HEK293 (cell line): Measurements from ENCODE around the gene HIVEP2.

Experiments
- CTCF ChIA-PET: fragments of 350-600 bp; formaldehyde crosslinking; extraction: SDS; loops from one replicate; lab custom pipeline; 2021; ENCODE audit warnings: antibody characterized with exemption; lab: Yijun Ruan, JAX
- POLR2A ChIA-PET: fragments of 300-600 bp; formaldehyde crosslinking; extraction: SDS; loops from one replicate; lab custom pipeline; 2020; ENCODE audit warnings: antibody characterized with exemption, inconsistent platforms; lab: Yijun Ruan, JAX
- H3K27ac ChIP-seq: fragments of 200-500 bp; sonication (Bioruptor generic); 2 replicates; pipeline ENCODE4 v1.5.1; 2014; ENCODE audit warnings: low read depth, low read length, control low read depth, inconsistent platforms; ENCODE audit errors: extremely low read depth
- H3K36me3 ChIP-seq, 2 experiments: fragments of 200-500 bp in 1 of 2; sonication (Bioruptor generic) in 1 of 2; 1 replicate in 1 of 2; 2 replicates in 1 of 2; pipeline ENCODE4 v1.5.1; 2014 to 2017; ENCODE audit warnings: inconsistent platforms in 2 of 2, low read length in 2 of 2; ENCODE audit not compliant: control insufficient read depth in 2 of 2, insufficient read depth in 1 of 2
- H3K4me1 ChIP-seq: fragments of 200-500 bp; sonication (Bioruptor generic); 2 replicates; pipeline ENCODE4 v1.5.1; 2014; ENCODE audit warnings: mild to moderate bottlenecking, low read length, inconsistent platforms; ENCODE audit not compliant: control insufficient read depth, insufficient read depth
- H3K4me3 ChIP-seq: 2 replicates; pipeline ENCODE4 v1.5.1; 2011; ENCODE audit warnings: low read depth, mild to moderate bottlenecking, control low read depth, low read length, moderate library complexity
- H3K9me3 ChIP-seq: fragments of 200-500 bp; sonication (Bioruptor generic); 2 replicates; pipeline ENCODE4 v1.5.1; 2014; ENCODE audit warnings: low read depth, low read length, inconsistent platforms; ENCODE audit not compliant: control insufficient read depth, insufficient read depth
- HOXD13 ChIP-seq: sonication (generic); formaldehyde crosslinking; IDR thresholded peaks from 2 replicates; pipeline ENCODE4 v1.8.0; 2022; ENCODE audit warnings: missing genetic modification reagents, borderline replicate concordance
- KLF16 ChIP-seq: fragments of 450-650 bp; formaldehyde crosslinking; IDR thresholded peaks from 2 replicates; pipeline ENCODE4 v1.5.1; 2017; ENCODE audit warnings: missing biosample characterization, missing genetic modification characterization
- KLF9 ChIP-seq: fragments of 450-650 bp; formaldehyde crosslinking; IDR thresholded peaks from 2 replicates; pipeline ENCODE4 v1.5.1; 2016; ENCODE audit warnings: missing biosample characterization, missing genetic modification characterization, low read depth
- YY2 ChIP-seq: fragments of 450-650 bp; formaldehyde crosslinking; IDR thresholded peaks from 2 replicates; pipeline ENCODE4 v1.5.1; 2016; ENCODE audit warnings: missing biosample characterization, missing genetic modification characterization
- ZBTB20 ChIP-seq: fragments of 450-650 bp; formaldehyde crosslinking; IDR thresholded peaks from 2 replicates; pipeline ENCODE4 v1.5.1; 2016; ENCODE audit warnings: missing biosample characterization, missing genetic modification characterization
- ZNF155 ChIP-seq: fragments of 450-650 bp; formaldehyde crosslinking; IDR thresholded peaks from 2 replicates; pipeline ENCODE4 v1.5.1; 2016; ENCODE audit warnings: missing biosample characterization, missing genetic modification characterization
- ZNF184 ChIP-seq: fragments of 450-650 bp; IDR thresholded peaks from 2 replicates; pipeline ENCODE4 v1.5.1; 2018; ENCODE audit warnings: missing biosample characterization, mild to moderate bottlenecking, missing genetic modification characterization
- ZNF274 ChIP-seq, 2 experiments: fragments of 200-500 bp in 1 of 2; fragments of 450-650 bp in 1 of 2; sonication (Bioruptor generic) in 1 of 2; formaldehyde crosslinking in 1 of 2; IDR thresholded peaks; 2 replicates each; pipeline versions ENCODE4 v1.5.1 to v1.6.1; 2014 to 2016; ENCODE audit warnings: borderline replicate concordance in 1 of 2, inconsistent platforms in 1 of 2, low read length in 1 of 2, missing biosample characterization in 1 of 2, missing genetic modification characterization in 1 of 2
- ZNF292 ChIP-seq: fragments of 450-650 bp; formaldehyde crosslinking; IDR thresholded peaks from 2 replicates; pipeline ENCODE4 v1.5.1; 2016; ENCODE audit warnings: low read depth, missing biosample characterization, missing genetic modification characterization, borderline replicate concordance
- ZNF473 ChIP-seq: fragments of 450-650 bp; formaldehyde crosslinking; IDR thresholded peaks from 2 replicates; pipeline ENCODE4 v1.5.1; 2017; ENCODE audit warnings: missing biosample characterization, missing genetic modification characterization
- ZNF510 ChIP-seq: fragments of 450-650 bp; formaldehyde crosslinking; IDR thresholded peaks from 2 replicates; pipeline ENCODE4 v1.5.1; 2018; ENCODE audit warnings: mild to moderate bottlenecking, missing genetic modification characterization, missing biosample characterization; ENCODE audit not compliant: insufficient replicate concordance
- ZNF791 ChIP-seq: fragments of 450-650 bp; formaldehyde crosslinking; IDR thresholded peaks from 2 replicates; pipeline ENCODE4 v1.5.1; 2016; ENCODE audit warnings: missing biosample characterization, missing genetic modification characterization
- ZNF837 ChIP-seq: fragments of 450-650 bp; formaldehyde crosslinking; IDR thresholded peaks from 2 replicates; pipeline ENCODE4 v1.5.1; 2016; ENCODE audit warnings: missing biosample characterization, missing genetic modification characterization
- TF ChIP-seq, protein P1 (sequence below): fragments of 450-650 bp; formaldehyde crosslinking; IDR thresholded peaks from 2 replicates; pipeline ENCODE4 v1.5.1; 2016; ENCODE audit warnings: missing biosample characterization, missing genetic modification characterization
- TF ChIP-seq, protein P2 (sequence below): fragments of 450-650 bp; formaldehyde crosslinking; IDR thresholded peaks from 2 replicates; pipeline ENCODE4 v1.5.1; 2016; ENCODE audit warnings: missing biosample characterization, missing genetic modification characterization
- TF ChIP-seq, protein P3 (sequence below): fragments of 450-650 bp; formaldehyde crosslinking; IDR thresholded peaks from 2 replicates; pipeline ENCODE4 v1.5.1; 2016; ENCODE audit warnings: missing biosample characterization, missing genetic modification characterization
- TF ChIP-seq, protein P4 (sequence below): fragments of 450-650 bp; formaldehyde crosslinking; IDR thresholded peaks from 2 replicates; pipeline ENCODE4 v1.5.1; 2016; ENCODE audit warnings: missing biosample characterization, missing genetic modification characterization
- TF ChIP-seq, protein P5 (sequence below): fragments of 450-650 bp; formaldehyde crosslinking; IDR thresholded peaks from 2 replicates; pipeline ENCODE4 v1.5.1; 2016; ENCODE audit warnings: missing biosample characterization, missing genetic modification characterization
- TF ChIP-seq, protein P6 (sequence below): fragments of 450-650 bp; formaldehyde crosslinking; IDR thresholded peaks from 2 replicates; pipeline ENCODE4 v1.5.1; 2016; ENCODE audit warnings: missing biosample characterization, missing genetic modification characterization, borderline replicate concordance
- TF ChIP-seq, protein P7 (sequence below): fragments of 450-650 bp; formaldehyde crosslinking; IDR thresholded peaks from 2 replicates; pipeline ENCODE4 v1.5.1; 2017; ENCODE audit warnings: missing biosample characterization, missing genetic modification characterization

HIVEP2 gene

DNA sequence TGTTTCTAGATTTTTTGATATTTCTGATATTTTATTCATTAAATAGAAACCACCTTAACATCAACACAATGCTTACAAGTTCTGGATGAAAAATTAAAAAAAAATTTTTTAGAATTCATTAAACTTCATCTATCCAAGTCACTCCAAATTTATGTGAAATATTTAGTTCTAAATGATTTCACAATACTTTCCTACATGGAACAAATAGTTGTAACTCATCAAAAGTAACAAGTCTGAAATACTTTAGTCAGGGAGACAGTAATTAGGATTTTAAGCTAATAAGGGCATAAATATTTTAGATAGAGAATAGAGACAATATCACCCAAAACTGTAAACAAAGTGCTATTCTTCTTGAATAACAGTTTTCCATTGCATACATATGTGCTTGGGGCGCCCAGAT, 147.8 kb downstream of the HIVEP2 start:
- H3K4me1 ChIP-seq, result no peaks in the 10 kb centered on the region
- no peak overlapping the region for H3K4me3 ChIP-seq
- ChIA-PET POLR2A (no interaction called here), CTCF (interaction anchor here (0.7 kb wide), 1 partner anchor 115 kb away, joined by 3 read pairs; no protein-coding TSS in a partner anchor)
- no peak overlapping the region for H3K27ac ChIP-seq
- H3K36me3 ChIP-seq, result no peaks in the 10 kb centered on the region
- H3K9me3 ChIP-seq, result no peaks in the 10 kb centered on the region
- no peak for TF ChIP-seq ZNF473 (tag by site-specific recombination)
- no peak for TF ChIP-seq KLF9
- TF ChIP-seq, protein P1, sequence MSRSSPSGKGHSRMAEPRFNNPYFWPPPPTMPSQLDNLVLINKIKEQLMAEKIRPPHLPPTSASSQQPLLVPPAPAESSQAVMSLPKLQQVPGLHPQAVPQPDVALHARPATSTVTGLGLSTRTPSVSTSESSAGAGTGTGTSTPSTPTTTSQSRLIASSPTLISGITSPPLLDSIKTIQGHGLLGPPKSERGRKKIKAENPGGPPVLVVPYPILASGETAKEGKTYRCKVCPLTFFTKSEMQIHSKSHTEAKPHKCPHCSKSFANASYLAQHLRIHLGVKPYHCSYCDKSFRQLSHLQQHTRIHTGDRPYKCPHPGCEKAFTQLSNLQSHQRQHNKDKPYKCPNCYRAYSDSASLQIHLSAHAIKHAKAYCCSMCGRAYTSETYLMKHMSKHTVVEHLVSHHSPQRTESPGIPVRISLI (tag by site-specific recombination), result no peak
- no peak for TF ChIP-seq ZNF292
- TF ChIP-seq ZNF510 (tag by site-specific recombination), result no peak
- TF ChIP-seq ZNF791 (tag by site-specific recombination), result no peak
- TF ChIP-seq, protein P2, sequence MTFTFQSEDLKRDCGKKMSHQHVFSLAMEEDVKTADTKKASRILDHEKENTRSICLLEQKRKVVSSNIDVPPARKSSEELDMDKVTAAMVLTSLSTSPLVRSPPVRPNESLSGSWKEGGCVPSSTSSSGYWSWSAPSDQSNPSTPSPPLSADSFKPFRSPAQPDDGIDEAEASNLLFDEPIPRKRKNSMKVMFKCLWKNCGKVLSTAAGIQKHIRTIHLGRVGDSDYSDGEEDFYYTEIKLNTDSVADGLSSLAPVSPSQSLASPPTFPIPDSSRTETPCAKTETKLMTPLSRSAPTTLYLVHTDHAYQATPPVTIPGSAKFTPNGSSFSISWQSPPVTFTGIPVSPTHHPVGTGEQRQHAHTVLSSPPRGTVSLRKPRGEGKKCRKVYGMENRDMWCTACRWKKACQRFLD, result no peak
- TF ChIP-seq HOXD13 (CRISPR knock-in tag), result no peak
- TF ChIP-seq, protein P3, sequence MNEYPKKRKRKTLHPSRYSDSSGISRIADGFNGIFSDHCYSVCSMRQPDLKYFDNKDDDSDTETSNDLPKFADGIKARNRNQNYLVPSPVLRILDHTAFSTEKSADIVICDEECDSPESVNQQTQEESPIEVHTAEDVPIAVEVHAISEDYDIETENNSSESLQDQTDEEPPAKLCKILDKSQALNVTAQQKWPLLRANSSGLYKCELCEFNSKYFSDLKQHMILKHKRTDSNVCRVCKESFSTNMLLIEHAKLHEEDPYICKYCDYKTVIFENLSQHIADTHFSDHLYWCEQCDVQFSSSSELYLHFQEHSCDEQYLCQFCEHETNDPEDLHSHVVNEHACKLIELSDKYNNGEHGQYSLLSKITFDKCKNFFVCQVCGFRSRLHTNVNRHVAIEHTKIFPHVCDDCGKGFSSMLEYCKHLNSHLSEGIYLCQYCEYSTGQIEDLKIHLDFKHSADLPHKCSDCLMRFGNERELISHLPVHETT, result no peak
- TF ChIP-seq ZNF837 (tag by site-specific recombination), result no peak
- TF ChIP-seq KLF16 (tag by site-specific recombination), result no peak
- TF ChIP-seq, protein P4, sequence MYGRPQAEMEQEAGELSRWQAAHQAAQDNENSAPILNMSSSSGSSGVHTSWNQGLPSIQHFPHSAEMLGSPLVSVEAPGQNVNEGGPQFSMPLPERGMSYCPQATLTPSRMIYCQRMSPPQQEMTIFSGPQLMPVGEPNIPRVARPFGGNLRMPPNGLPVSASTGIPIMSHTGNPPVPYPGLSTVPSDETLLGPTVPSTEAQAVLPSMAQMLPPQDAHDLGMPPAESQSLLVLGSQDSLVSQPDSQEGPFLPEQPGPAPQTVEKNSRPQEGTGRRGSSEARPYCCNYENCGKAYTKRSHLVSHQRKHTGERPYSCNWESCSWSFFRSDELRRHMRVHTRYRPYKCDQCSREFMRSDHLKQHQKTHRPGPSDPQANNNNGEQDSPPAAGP (tag by site-specific recombination), result no peak
- no peak for TF ChIP-seq ZNF155
- no peak for TF ChIP-seq YY2
- TF ChIP-seq ZNF274 (IDR thresholded peaks at IDR 0.05; ENCODE audit: low read length), result no peak
- TF ChIP-seq ZNF274 (tag by site-specific recombination; IDR thresholded peaks at IDR 0.05; ENCODE audit: borderline replicate concordance), result no peak
- TF ChIP-seq ZNF184 (tag by site-specific recombination), result no peak

DNA sequence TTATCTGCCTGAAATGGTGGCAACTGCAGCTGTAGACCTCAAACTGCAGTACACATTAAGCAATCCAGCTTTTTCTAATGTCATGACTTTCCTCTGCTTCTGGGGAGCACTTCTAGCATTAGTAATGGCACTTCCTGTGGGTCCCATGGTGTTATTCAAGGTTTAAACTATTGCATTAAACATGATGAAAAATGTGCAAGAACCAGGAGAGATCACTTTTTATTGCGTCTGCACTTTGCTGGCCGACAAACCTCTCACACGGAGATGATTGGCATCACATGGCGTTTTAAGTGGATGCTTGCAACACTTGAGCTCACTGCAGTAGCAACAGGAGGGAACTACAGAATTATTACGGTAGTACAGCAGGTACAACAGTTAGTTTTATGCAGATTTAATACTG, 148.4 kb downstream of the HIVEP2 start:
- Histone ChIP-seq H3K9me3 (no peaks in the 10 kb centered on the region), H3K27ac (no peak overlapping the region), H3K36me3 (no peaks in the 10 kb centered on the region), H3K4me3 (no peak overlapping the region), H3K4me1 (no peaks in the 10 kb centered on the region)
- POLR2A ChIA-PET, result no interaction called here
- CTCF ChIA-PET, result interaction anchor here (0.5 to 1.1 kb wide), 4 partner anchors 9 to 117 kb away, joined by 3 read pairs; no protein-coding TSS in a partner anchor
- TF ChIP-seq, protein P5, sequence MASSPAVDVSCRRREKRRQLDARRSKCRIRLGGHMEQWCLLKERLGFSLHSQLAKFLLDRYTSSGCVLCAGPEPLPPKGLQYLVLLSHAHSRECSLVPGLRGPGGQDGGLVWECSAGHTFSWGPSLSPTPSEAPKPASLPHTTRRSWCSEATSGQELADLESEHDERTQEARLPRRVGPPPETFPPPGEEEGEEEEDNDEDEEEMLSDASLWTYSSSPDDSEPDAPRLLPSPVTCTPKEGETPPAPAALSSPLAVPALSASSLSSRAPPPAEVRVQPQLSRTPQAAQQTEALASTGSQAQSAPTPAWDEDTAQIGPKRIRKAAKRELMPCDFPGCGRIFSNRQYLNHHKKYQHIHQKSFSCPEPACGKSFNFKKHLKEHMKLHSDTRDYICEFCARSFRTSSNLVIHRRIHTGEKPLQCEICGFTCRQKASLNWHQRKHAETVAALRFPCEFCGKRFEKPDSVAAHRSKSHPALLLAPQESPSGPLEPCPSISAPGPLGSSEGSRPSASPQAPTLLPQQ (tag by site-specific recombination), result peak; percentile 71
- TF ChIP-seq ZBTB20, result no peak
- TF ChIP-seq, protein P6, sequence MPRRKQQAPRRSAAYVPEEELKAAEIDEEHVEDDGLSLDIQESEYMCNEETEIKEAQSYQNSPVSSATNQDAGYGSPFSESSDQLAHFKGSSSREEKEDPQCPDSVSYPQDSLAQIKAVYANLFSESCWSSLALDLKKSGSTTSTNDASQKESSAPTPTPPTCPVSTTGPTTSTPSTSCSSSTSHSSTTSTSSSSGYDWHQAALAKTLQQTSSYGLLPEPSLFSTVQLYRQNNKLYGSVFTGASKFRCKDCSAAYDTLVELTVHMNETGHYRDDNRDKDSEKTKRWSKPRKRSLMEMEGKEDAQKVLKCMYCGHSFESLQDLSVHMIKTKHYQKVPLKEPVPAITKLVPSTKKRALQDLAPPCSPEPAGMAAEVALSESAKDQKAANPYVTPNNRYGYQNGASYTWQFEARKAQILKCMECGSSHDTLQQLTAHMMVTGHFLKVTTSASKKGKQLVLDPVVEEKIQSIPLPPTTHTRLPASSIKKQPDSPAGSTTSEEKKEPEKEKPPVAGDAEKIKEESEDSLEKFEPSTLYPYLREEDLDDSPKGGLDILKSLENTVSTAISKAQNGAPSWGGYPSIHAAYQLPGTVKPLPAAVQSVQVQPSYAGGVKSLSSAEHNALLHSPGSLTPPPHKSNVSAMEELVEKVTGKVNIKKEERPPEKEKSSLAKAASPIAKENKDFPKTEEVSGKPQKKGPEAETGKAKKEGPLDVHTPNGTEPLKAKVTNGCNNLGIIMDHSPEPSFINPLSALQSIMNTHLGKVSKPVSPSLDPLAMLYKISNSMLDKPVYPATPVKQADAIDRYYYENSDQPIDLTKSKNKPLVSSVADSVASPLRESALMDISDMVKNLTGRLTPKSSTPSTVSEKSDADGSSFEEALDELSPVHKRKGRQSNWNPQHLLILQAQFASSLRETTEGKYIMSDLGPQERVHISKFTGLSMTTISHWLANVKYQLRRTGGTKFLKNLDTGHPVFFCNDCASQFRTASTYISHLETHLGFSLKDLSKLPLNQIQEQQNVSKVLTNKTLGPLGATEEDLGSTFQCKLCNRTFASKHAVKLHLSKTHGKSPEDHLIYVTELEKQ (tag by site-specific recombination), result no peak
- TF ChIP-seq, protein P7, sequence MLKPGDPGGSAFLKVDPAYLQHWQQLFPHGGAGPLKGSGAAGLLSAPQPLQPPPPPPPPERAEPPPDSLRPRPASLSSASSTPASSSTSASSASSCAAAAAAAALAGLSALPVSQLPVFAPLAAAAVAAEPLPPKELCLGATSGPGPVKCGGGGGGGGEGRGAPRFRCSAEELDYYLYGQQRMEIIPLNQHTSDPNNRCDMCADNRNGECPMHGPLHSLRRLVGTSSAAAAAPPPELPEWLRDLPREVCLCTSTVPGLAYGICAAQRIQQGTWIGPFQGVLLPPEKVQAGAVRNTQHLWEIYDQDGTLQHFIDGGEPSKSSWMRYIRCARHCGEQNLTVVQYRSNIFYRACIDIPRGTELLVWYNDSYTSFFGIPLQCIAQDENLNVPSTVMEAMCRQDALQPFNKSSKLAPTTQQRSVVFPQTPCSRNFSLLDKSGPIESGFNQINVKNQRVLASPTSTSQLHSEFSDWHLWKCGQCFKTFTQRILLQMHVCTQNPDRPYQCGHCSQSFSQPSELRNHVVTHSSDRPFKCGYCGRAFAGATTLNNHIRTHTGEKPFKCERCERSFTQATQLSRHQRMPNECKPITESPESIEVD (tag by site-specific recombination), result peak; percentile 64
